Measurements from ENCODE around the gene SIRT2.

DNA sequence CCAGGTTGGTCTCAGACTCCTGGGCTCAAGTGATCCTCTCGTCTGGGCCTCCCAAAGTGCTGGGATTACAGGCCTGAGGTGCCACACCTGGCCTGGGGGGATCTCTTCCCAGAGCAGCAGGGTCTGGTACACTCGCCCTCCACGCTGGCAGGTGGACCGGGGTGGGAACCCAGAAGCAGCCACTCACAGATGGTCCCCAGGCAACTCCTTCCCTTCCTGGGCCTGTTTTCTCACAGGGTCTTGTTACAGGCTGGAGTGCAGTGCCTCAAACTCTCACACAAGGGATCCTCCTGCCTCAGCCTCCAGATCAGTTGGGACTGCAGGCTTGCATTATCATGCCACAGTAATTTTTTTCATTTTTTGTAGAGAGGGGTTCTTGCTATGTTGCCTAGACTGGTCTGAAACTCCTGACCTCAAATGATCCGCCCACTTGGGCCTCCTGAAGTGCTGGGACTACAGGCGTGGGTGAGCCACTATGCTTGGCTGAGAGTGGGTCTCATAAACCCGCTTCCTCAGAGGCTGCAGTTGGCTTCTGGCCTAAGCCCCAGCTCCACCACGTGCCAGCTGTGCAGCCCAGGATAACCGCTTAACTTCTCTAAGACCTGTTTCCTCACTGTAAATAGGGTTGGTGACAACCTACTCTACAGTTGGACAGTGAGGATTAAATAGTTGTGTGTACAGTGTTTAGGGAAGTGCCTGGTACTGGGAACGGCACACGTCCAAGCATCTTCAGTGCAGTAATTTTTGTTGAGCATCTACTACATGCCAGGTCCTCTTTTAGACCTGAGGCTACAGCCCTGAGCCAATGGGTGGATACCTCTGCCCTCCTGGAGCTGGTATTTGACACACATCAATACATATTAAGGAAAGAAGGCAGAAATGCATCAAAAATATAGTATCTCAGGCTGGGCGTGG lies 13.4 kb upstream of the SIRT2 start:
- TF ChIP-seq, protein P1, sequence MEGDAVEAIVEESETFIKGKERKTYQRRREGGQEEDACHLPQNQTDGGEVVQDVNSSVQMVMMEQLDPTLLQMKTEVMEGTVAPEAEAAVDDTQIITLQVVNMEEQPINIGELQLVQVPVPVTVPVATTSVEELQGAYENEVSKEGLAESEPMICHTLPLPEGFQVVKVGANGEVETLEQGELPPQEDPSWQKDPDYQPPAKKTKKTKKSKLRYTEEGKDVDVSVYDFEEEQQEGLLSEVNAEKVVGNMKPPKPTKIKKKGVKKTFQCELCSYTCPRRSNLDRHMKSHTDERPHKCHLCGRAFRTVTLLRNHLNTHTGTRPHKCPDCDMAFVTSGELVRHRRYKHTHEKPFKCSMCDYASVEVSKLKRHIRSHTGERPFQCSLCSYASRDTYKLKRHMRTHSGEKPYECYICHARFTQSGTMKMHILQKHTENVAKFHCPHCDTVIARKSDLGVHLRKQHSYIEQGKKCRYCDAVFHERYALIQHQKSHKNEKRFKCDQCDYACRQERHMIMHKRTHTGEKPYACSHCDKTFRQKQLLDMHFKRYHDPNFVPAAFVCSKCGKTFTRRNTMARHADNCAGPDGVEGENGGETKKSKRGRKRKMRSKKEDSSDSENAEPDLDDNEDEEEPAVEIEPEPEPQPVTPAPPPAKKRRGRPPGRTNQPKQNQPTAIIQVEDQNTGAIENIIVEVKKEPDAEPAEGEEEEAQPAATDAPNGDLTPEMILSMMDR (IDR thresholded peaks at IDR 0.05; ENCODE audit: insufficient read depth, low read length, poor library complexity, severe bottlenecking) = no peak
- no peak for TF ChIP-seq EZH2phosphoT487 (conservative IDR thresholded peaks at IDR 0.05; ENCODE audit: low read length)
